ENCODE data around the gene RBBP4.

RBBP4 gene

DNA sequence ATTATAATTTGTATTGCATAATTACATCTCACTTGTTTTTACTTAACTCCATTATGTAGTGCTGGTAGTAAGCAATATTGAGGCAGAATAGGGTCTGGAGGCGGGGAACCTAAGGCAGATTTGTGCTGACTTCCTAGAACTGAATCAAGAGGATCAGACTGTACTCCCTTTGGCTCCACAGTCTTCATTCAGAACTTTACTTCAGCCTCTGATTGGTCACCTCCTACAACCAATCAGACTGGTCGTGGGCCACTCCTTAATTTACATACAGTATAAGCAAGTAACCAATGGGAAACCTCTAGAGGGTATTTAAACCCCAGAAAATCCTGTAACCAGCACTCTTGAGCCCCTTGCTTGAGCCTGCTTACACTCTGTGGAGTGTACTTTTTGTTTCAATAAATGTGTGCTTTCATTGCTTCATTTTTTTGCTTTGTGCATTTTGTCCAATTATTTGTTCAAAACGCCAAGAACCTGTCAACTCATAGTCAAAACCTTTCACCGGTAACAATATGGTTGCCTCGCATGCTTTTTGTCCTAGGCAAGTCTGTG, 32.3 kb upstream of the RBBP4 start:
- H2AFZ ChIP-seq (ENCODE audit: low read length), result no peak overlapping the region
- H4K20me1 ChIP-seq (ENCODE audit: insufficient read depth, low read length), result no peaks in the 10 kb centered on the region
- H3K36me3 ChIP-seq (replicated peaks; ENCODE audit: insufficient read depth, low read length), result no peaks in the 10 kb centered on the region
- H3K9me2 ChIP-seq (replicated peaks; ENCODE audit: insufficient read depth, low read length), result no peaks in the 10 kb centered on the region
- H3K4me2 ChIP-seq (ENCODE audit: low read depth, low read length), result no peak overlapping the region
- no peak for DNase-seq
- H3K9me3 ChIP-seq (replicated peaks; ENCODE audit: insufficient read depth, low read length), result no peaks in the 10 kb centered on the region
- no peak overlapping the region for H3K4me3 ChIP-seq (ENCODE audit: low read length)
- H3K27me3 ChIP-seq (replicated peaks; ENCODE audit: insufficient read depth, low read length), result no peaks in the 10 kb centered on the region
- H3K27ac ChIP-seq (ENCODE audit: low read length), result no peak overlapping the region
- peaks cover 12% of the 10 kb centered on the region for H3F3A ChIP-seq (ENCODE audit: insufficient read depth, low read length)
- H3K9ac ChIP-seq (ENCODE audit: low read length), result no peak overlapping the region
- TF ChIP-seq EZH2phosphoT487 (IDR thresholded peaks at IDR 0.05; ENCODE audit: low read length) (no peak), EZH2 (optimal IDR thresholded peaks at IDR 0.05; ENCODE audit: low read depth, low read length) (no peak)
- TF ChIP-seq, protein P1, sequence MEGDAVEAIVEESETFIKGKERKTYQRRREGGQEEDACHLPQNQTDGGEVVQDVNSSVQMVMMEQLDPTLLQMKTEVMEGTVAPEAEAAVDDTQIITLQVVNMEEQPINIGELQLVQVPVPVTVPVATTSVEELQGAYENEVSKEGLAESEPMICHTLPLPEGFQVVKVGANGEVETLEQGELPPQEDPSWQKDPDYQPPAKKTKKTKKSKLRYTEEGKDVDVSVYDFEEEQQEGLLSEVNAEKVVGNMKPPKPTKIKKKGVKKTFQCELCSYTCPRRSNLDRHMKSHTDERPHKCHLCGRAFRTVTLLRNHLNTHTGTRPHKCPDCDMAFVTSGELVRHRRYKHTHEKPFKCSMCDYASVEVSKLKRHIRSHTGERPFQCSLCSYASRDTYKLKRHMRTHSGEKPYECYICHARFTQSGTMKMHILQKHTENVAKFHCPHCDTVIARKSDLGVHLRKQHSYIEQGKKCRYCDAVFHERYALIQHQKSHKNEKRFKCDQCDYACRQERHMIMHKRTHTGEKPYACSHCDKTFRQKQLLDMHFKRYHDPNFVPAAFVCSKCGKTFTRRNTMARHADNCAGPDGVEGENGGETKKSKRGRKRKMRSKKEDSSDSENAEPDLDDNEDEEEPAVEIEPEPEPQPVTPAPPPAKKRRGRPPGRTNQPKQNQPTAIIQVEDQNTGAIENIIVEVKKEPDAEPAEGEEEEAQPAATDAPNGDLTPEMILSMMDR (IDR thresholded peaks at IDR 0.05; ENCODE audit: low read length), result no peak
- H3K79me2 ChIP-seq (ENCODE audit: low read length), result peaks cover 14% of the 10 kb centered on the region
- H3K4me1 ChIP-seq (ENCODE audit: low read length), result peaks cover 18% of the 10 kb centered on the region

DNA sequence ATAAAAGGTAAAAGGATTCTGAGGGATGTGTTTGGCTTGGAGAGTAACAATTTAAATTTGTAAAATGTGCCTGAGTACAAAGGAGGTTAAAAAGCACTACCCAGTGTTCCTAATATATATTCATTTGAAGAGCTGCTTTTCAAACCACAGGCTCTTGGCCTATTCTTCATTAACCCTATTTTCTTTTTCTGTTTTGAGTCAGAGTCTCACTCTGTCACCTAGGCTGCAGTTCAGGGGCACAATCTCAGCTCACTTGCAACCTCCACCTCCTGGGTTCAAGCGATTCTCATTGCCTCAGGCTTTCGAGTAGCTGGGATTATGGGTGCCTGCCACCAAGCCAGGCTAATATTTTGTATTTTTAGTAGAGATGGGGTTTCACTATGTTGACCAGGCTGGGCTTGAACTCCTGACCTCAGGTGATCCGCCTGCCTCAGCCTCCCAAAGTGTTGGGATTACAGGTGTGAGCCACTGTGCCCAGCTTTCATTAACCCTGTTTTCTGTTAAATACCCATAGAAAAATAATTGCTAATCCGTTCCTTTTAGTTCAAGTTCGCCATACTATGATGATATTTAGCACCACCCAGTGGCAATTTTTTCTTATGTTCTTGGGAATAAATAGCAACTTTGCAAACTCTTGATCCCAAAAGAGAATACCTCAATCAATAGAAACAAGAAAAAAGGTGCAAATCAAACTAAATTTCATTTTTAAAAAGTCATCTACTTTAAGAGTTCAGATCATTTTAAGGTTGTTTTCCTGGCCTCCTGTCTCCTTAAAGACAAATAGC, 31.1 kb upstream of the RBBP4 start:
- Histone ChIP-seq H4K20me1 (ENCODE audit: insufficient read depth, low read length) (no peaks in the 10 kb centered on the region), H3K9ac (ENCODE audit: low read length) (no peak overlapping the region), H3K4me1 (ENCODE audit: low read length) (peaks cover 26% of the 10 kb centered on the region), H3K4me3 (ENCODE audit: low read length) (no peak overlapping the region), H3K4me2 (ENCODE audit: low read depth, low read length) (no peak overlapping the region), H3K9me2 (replicated peaks; ENCODE audit: insufficient read depth, low read length) (no peaks in the 10 kb centered on the region), H3K79me2 (ENCODE audit: low read length) (peaks cover 14% of the 10 kb centered on the region), H3K9me3 (replicated peaks; ENCODE audit: insufficient read depth, low read length) (no peaks in the 10 kb centered on the region), H3K36me3 (replicated peaks; ENCODE audit: insufficient read depth, low read length) (no peaks in the 10 kb centered on the region), H3K27me3 (replicated peaks; ENCODE audit: insufficient read depth, low read length) (no peaks in the 10 kb centered on the region), H3K27ac (ENCODE audit: low read length) (no peak overlapping the region), H3F3A (ENCODE audit: insufficient read depth, low read length) (peaks cover 18% of the 10 kb centered on the region), H2AFZ (ENCODE audit: low read length) (no peak overlapping the region)
- no peak for DNase-seq
- no peak for TF ChIP-seq EZH2phosphoT487 (IDR thresholded peaks at IDR 0.05; ENCODE audit: low read length)
- TF ChIP-seq, protein P1 (IDR thresholded peaks at IDR 0.05; ENCODE audit: low read length), result peak; percentile 15; the same call in 1 of the 2 replicates

- Histone ChIP-seq H3K4me2 (ENCODE audit: low read depth, low read length) (peak overlapping the region; percentile 46; the same call in 1 of the 2 replicates), H3K36me3 (replicated peaks; ENCODE audit: insufficient read depth, low read length) (no peaks in the 10 kb centered on the region), H4K20me1 (ENCODE audit: insufficient read depth, low read length) (no peaks in the 10 kb centered on the region), H3K27me3 (replicated peaks; ENCODE audit: insufficient read depth, low read length) (no peaks in the 10 kb centered on the region), H3F3A (ENCODE audit: insufficient read depth, low read length) (peaks cover 29% of the 10 kb centered on the region), H3K79me2 (ENCODE audit: low read length) (peaks cover 35% of the 10 kb centered on the region), H3K4me3 (ENCODE audit: low read length) (no peak overlapping the region), H3K9me3 (replicated peaks; ENCODE audit: insufficient read depth, low read length) (no peaks in the 10 kb centered on the region), H3K4me1 (ENCODE audit: low read length) (peaks cover 43% of the 10 kb centered on the region), H2AFZ (ENCODE audit: low read length) (no peak overlapping the region), H3K9me2 (replicated peaks; ENCODE audit: insufficient read depth, low read length) (no peaks in the 10 kb centered on the region), H3K27ac (ENCODE audit: low read length) (peak overlapping the region; percentile 68; the same call in 1 of the 2 replicates), H3K9ac (ENCODE audit: low read length) (no peak overlapping the region)
- no peak for DNase-seq
- TF ChIP-seq, protein P1 (IDR thresholded peaks at IDR 0.05; ENCODE audit: low read length), result no peak
- no peak for TF ChIP-seq EZH2 (optimal IDR thresholded peaks at IDR 0.05; ENCODE audit: low read depth, low read length)
- TF ChIP-seq EZH2phosphoT487 (IDR thresholded peaks at IDR 0.05; ENCODE audit: low read length), result no peak
These were observed 28.8 kb upstream of the RBBP4 start for GRCh38 chr1:32622205-32622604.
